Spleen (tissue), 11 donors: ENCODE results near the gene PCDHGC5. TPM values are rescaled to one million over a fixed set of nuclear protein-coding genes. Genes with fewer than 3 reads are reported as not detected.

ENCODE experiments used
- DNase-seq: peaks from one replicate; pipeline ENCODE4 v3.0.0-alpha.2; 2020
- H3K27ac ChIP-seq, 8 donors: fragments of 200-600 bp; sonication (generic) in 7 of 8; 1 replicate in 4 of 8; 2 replicates in 4 of 8; pipeline versions ENCODE4 v1.5.0 to v1.8.0; 2016 to 2021; ENCODE audit warnings: inconsistent platforms in 4 of 8, mild to moderate bottlenecking in 4 of 8, moderate library complexity in 1 of 8
- H3K27me3 ChIP-seq, 7 donors: fragments of 200-600 bp; sonication (generic) in 6 of 7; replicated peaks in 1 of 7; 1 replicate in 4 of 7; 2 replicates in 3 of 7; pipeline versions ENCODE4 v1.5.0 to v1.8.0; 2016 to 2021; ENCODE audit warnings: inconsistent platforms in 3 of 7, mild to moderate bottlenecking in 1 of 7
- H3K36me3 ChIP-seq, 6 donors: fragments of 200-600 bp; sonication (generic) in 5 of 6; 1 replicate in 4 of 6; 2 replicates in 2 of 6; pipeline versions ENCODE4 v1.5.0 to v1.8.0; 2016 to 2021; ENCODE audit warnings: inconsistent platforms in 2 of 6
- H3K4me1 ChIP-seq, 6 donors: fragments of 200-600 bp; sonication (generic) in 5 of 6; 1 replicate in 3 of 6; 2 replicates in 3 of 6; pipeline versions ENCODE4 v1.5.0 to v1.8.0; 2016 to 2021; ENCODE audit warnings: inconsistent platforms in 3 of 6
- H3K4me3 ChIP-seq, 8 donors: fragments of 200-600 bp; sonication (generic) in 7 of 8; 1 replicate in 4 of 8; 2 replicates in 4 of 8; pipeline versions ENCODE4 v1.5.0 to v1.8.0; 2016 to 2021; ENCODE audit warnings: inconsistent platforms in 4 of 8, mild to moderate bottlenecking in 4 of 8, moderate library complexity in 2 of 8
- H3K9me3 ChIP-seq, 8 donors: fragments of 200-600 bp; sonication (generic) in 7 of 8; 1 replicate in 4 of 8; 2 replicates in 4 of 8; pipeline versions ENCODE4 v1.5.0 to v1.8.0; 2016 to 2021; ENCODE audit warnings: inconsistent platforms in 4 of 8
- CTCF ChIP-seq, 11 experiments: fragments of 200-600 bp in 7 of 11; fragments of 450-650 bp in 4 of 11; sonication (generic) in 4 of 11; IDR thresholded peaks in 8 of 11; conservative IDR thresholded peaks in 3 of 11; 1 replicate in 7 of 11; 2 replicates in 4 of 11; pipeline versions ENCODE4 v1.4.0 to v1.8.0; 2016 to 2021; ENCODE audit warnings: antibody characterized with exemption in 11 of 11, inconsistent platforms in 4 of 11, mild to moderate bottlenecking in 1 of 11
- POLR2A ChIP-seq, 3 donors: fragments of 450-650 bp; IDR thresholded peaks; one replicate each; pipeline ENCODE4 v1.5.1; 2017; ENCODE audit warnings: antibody characterized with exemption in 3 of 3, mild to moderate bottlenecking in 1 of 3
- POLR2AphosphoS5 ChIP-seq, 3 donors: sonication (generic); formaldehyde crosslinking; IDR thresholded peaks; one replicate each; pipeline ENCODE4 v1.5.1; 2017; ENCODE audit warnings: antibody characterized with exemption in 3 of 3
- WGBS, 5 donors: extraction: QIAGEN DNeasy Blood & Tissue Kit in 3 of 5; methylation state at CpG; one replicate each; pipeline versions ENCODE4 v1.1.5 to v1.1.7; 2013 to 2018; 5-methylcytosine and 5-hydroxymethylcytosine counted together
- intact Hi-C: fragments of 100-400 bp; cut with DNase I; formaldehyde crosslinking; loops from one replicate; pipeline ENCODE4 v1.15.0; 2023; ENCODE audit warnings: low total_unique reads
- polyA plus RNA-seq, 3 donors: library from polyadenylated mRNA; stranded (reverse); fragments of 200-250 nt; gene quantifications; one replicate each; pipeline ENCODE4 v1.2.1, GENCODE V29; 2013
- total RNA-seq, 7 donors: library from RNA; depleted of rRNA in 3 of 7; stranded (reverse); fragments of >200 nt in 3 of 7; fragmentation: NEBNext Ultra II Directional in 4 of 7; extraction: Animal tissue kit (Norgen Biotek cat#: 25700) in 4 of 7; gene quantifications; one replicate each; pipeline versions ENCODE4 v1.1.0 to v1.2.1, GENCODE V29; 2016 to 2021
- donor health status: healthy with polysubstance abuse.
- donor health status: DM: no; HTN: no; CAD: no; lungs with moderate emphysema.
- donor health status: DM: no; HTN: no; CAD: no.
- donor health status: Bipolar disorder and iron deficiency.
- donor health status: healthy.
- donor health status: DM: no; HTN: no; CAD: no.
- donor health status: DM: yes; HTN: yes; CAD: no.

PCDHGC5 gene
- total and polyA plus RNA-seq, 10 donors, result 0.02 to 2.5 (median 1.1) TPM; not detected in 1

GRCh38 chr5:141514330-141515133 is 25.7 kb downstream of the PCDHGC5 start:
- Histone ChIP-seq H3K27me3 (no peaks in the 10 kb centered on the region), H3K36me3 (peaks cover 0 to 65% (median 32%) of the 10 kb centered on the region in 6 donors), H3K9me3 (no peaks in the 10 kb centered on the region), H3K27ac (peak overlapping the region; percentile 27 to 87 (median 82)), H3K4me1 (peaks cover 15 to 98% (median 55%) of the 10 kb centered on the region in 6 donors), H3K4me3 (peak overlapping the region in 2 of 8 donors; percentile 53 to 74)
- intact Hi-C loops, result no loop called here
- no peak for DNase-seq
- TF ChIP-seq CTCF (IDR thresholded peaks at IDR 0.05 in 8 of 11, conservative IDR thresholded peaks at IDR 0.05 in 3 of 11) (no peak), POLR2A (IDR thresholded peaks at IDR 0.05) (no peak), POLR2AphosphoS5 (IDR thresholded peaks at IDR 0.05) (no peak)
- 64 to 83% (median 74%) methylated on average over 6 of the region's 6 CpGs for WGBS, 5 donors

- intact Hi-C loops, result no loop called here
These were observed 26.3 kb downstream of the PCDHGC5 start for GRCh38 chr5:141515141-141515540.

GRCh38 chr5:141515946-141516671 is 27.2 kb downstream of the PCDHGC5 start:
- Histone ChIP-seq H3K4me3 (no peak overlapping the region), H3K36me3 (peaks cover 0 to 79% (median 35%) of the 10 kb centered on the region in 6 donors), H3K27me3 (no peaks in the 10 kb centered on the region), H3K4me1 (peaks cover 16 to 98% (median 57%) of the 10 kb centered on the region in 6 donors), H3K27ac (peak overlapping the region in 5 of 8 donors; percentile 33 to 87 (median 81)), H3K9me3 (no peaks in the 10 kb centered on the region)
- no peak for DNase-seq
- WGBS, 5 donors, result 65 to 84% (median 82%) methylated on average over 4 of the region's 4 CpGs
- TF ChIP-seq POLR2A (IDR thresholded peaks at IDR 0.05) (no peak), CTCF (IDR thresholded peaks at IDR 0.05 in 8 of 11, conservative IDR thresholded peaks at IDR 0.05 in 3 of 11) (no peak), POLR2AphosphoS5 (IDR thresholded peaks at IDR 0.05) (no peak)
- intact Hi-C loops, result no loop called here

More at GRCh38 chr5:141515141-141515540, 26.3 kb downstream of the PCDHGC5 start:
- Histone ChIP-seq H3K27me3 (no peaks in the 10 kb centered on the region), H3K27ac (peak overlapping the region in 7 of 8 donors; percentile 27 to 87 (median 82)), H3K36me3 (peaks cover 0 to 71% (median 33%) of the 10 kb centered on the region in 6 donors), H3K4me1 (peaks cover 16 to 98% (median 53%) of the 10 kb centered on the region in 6 donors), H3K9me3 (no peaks in the 10 kb centered on the region), H3K4me3 (no peak overlapping the region)
- no peak for DNase-seq
- no peak for TF ChIP-seq POLR2A (IDR thresholded peaks at IDR 0.05)
- no peak for TF ChIP-seq POLR2AphosphoS5 (IDR thresholded peaks at IDR 0.05)
- TF ChIP-seq CTCF (IDR thresholded peaks at IDR 0.05 in 8 of 11, conservative IDR thresholded peaks at IDR 0.05 in 3 of 11), result no peak
- 73 to 87% (median 81%) methylated on average over 3 of the region's 3 CpGs for WGBS, 5 donors

- no peak overlapping the region for H3K4me3 ChIP-seq
- H3K4me1 ChIP-seq, result peaks cover 16 to 100% (median 61%) of the 10 kb centered on the region in 6 donors
- intact Hi-C loops, result no loop called here
- peaks cover 0 to 79% (median 35%) of the 10 kb centered on the region in 6 donors for H3K36me3 ChIP-seq
- TF ChIP-seq POLR2A (IDR thresholded peaks at IDR 0.05) (no peak), POLR2AphosphoS5 (IDR thresholded peaks at IDR 0.05) (peak in 1 of 3 donors; percentile 18)
- 65 to 91% (median 80%) methylated on average over 3 to 8 of the region's 8 CpGs for WGBS, 5 donors
- no peaks in the 10 kb centered on the region for H3K27me3 ChIP-seq
- H3K9me3 ChIP-seq, result no peaks in the 10 kb centered on the region
- H3K27ac ChIP-seq, result peak overlapping the region in 4 of 8 donors; percentile 65 to 87 (median 83)
- DNase-seq, result no peak
These were observed 27.8 kb downstream of the PCDHGC5 start for GRCh38 chr5:141516672-141517025.
